OCI-LY1 (cell line): ENCODE data around the gene ANKDD1A.

Experiments
- H2AFZ ChIP-seq: fragments of 200-600 bp; sonication (generic), shearing (Covaris generic); 2 replicates; pipeline ENCODE4 v1.6.0; 2014; ENCODE audit warnings: antibody characterized with exemption, mild to moderate bottlenecking, low read length
- H3F3A ChIP-seq: fragments of 200-600 bp; sonication (generic), shearing (Covaris generic); 2 replicates; pipeline ENCODE4 v1.6.0; 2014; ENCODE audit warnings: mild to moderate bottlenecking, antibody characterized with exemption, low read length, moderate library complexity; ENCODE audit not compliant: insufficient read depth
- H3K27ac ChIP-seq: fragments of 200-600 bp; sonication (generic); 2 replicates; pipeline ENCODE4 v1.5.1; 2014; ENCODE audit warnings: low read length, mixed run types, mild to moderate bottlenecking, low read depth; ENCODE audit not compliant: poor library complexity, severe bottlenecking
- H3K27me3 ChIP-seq: fragments of 200-600 bp; sonication (generic); 2 replicates; pipeline ENCODE4 v1.6.0; 2014; ENCODE audit warnings: antibody characterized with exemption, mild to moderate bottlenecking, low read length, moderate library complexity; ENCODE audit not compliant: insufficient read depth
- H3K36me3 ChIP-seq: fragments of 200-600 bp; sonication (generic); 2 replicates; pipeline ENCODE4 v1.6.1; 2014; ENCODE audit warnings: mild to moderate bottlenecking, antibody characterized with exemption, low read length, moderate library complexity, mixed read lengths; ENCODE audit not compliant: insufficient read depth
- H3K4me1 ChIP-seq: fragments of 200-600 bp; sonication (generic); 2 replicates; pipeline ENCODE4 v1.5.1; 2014; ENCODE audit warnings: mild to moderate bottlenecking, low read length, moderate library complexity; ENCODE audit not compliant: insufficient read depth, severe bottlenecking
- H3K4me2 ChIP-seq: fragments of 200-600 bp; sonication (generic), shearing (Covaris generic); 2 replicates; pipeline ENCODE4 v1.6.1; 2014; ENCODE audit warnings: low read length
- H3K4me3 ChIP-seq: fragments of 200-600 bp; sonication (generic); 2 replicates; pipeline ENCODE4 v1.5.1; 2014; ENCODE audit warnings: low read length, low read depth, mild to moderate bottlenecking, mixed read lengths; ENCODE audit not compliant: poor library complexity, severe bottlenecking
- H3K79me2 ChIP-seq: fragments of 200-600 bp; shearing (Covaris generic); 2 replicates; pipeline ENCODE4 v1.6.1; 2016; ENCODE audit warnings: mixed run types, low read length, mixed read lengths; ENCODE audit not compliant: insufficient read depth
- H3K9ac ChIP-seq: fragments of 200-600 bp; sonication (generic), shearing (Covaris generic); 2 replicates; pipeline ENCODE4 v1.6.1; 2014; ENCODE audit warnings: mild to moderate bottlenecking, low read length, mixed read lengths
- H3K9me2 ChIP-seq: fragments of 200-600 bp; sonication (generic), shearing (Covaris generic); 2 replicates; pipeline ENCODE4 v1.6.1; 2014; ENCODE audit warnings: low read depth, mild to moderate bottlenecking, low read length, mixed read lengths
- H3K9me3 ChIP-seq: fragments of 200-600 bp; shearing (Covaris generic); 2 replicates; pipeline ENCODE4 v1.6.1; 2014; ENCODE audit warnings: low read length, mixed read lengths
- H4K20me1 ChIP-seq: fragments of 200-600 bp; sonication (generic), shearing (Covaris generic); 2 replicates; pipeline ENCODE4 v1.6.0; 2016; ENCODE audit warnings: mild to moderate bottlenecking, low read length; ENCODE audit not compliant: insufficient read depth
- EZH2 ChIP-seq: fragments of 200-600 bp; sonication (generic), shearing (Covaris generic); IDR thresholded peaks from 2 replicates; pipeline ENCODE4 v1.8.0; 2017; ENCODE audit warnings: borderline replicate concordance, mixed run types, mild to moderate bottlenecking, antibody characterized with exemption, low read length, moderate library complexity, mixed read lengths
- TF ChIP-seq, protein P1 (sequence below): fragments of 200-600 bp; sonication (generic), shearing (Covaris generic); IDR thresholded peaks from 2 replicates; pipeline ENCODE4 v1.5.1; 2017; ENCODE audit warnings: mild to moderate bottlenecking, antibody characterized with exemption, low read length, moderate library complexity, mixed read lengths

Gene ANKDD1A

DNA sequence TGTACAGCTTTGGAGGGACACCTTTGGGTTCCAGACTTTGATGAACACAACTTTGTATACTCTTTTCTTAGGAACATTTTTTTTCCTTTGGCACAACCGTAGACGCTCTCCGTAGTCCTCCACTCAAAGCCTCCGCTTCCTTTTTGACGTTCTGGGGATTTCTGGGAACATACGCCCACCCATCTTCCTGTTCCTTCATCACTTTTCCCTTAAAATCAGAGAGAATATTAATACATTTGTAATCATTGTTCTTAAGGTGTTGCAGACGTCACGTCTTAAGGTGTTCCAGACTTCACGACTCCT lies 78.4 kb downstream of the ANKDD1A start:
- peak overlapping the region; percentile 55; the same call in 1 of the 2 replicates for H3K9ac ChIP-seq
- H3K4me3 ChIP-seq = peak overlapping the region; percentile 89
- H3F3A ChIP-seq = no peaks in the 10 kb centered on the region
- no peaks in the 10 kb centered on the region for H4K20me1 ChIP-seq
- H3K79me2 ChIP-seq = peaks cover 13% of the 10 kb centered on the region
- TF ChIP-seq EZH2 = no peak
- TF ChIP-seq, protein P1, sequence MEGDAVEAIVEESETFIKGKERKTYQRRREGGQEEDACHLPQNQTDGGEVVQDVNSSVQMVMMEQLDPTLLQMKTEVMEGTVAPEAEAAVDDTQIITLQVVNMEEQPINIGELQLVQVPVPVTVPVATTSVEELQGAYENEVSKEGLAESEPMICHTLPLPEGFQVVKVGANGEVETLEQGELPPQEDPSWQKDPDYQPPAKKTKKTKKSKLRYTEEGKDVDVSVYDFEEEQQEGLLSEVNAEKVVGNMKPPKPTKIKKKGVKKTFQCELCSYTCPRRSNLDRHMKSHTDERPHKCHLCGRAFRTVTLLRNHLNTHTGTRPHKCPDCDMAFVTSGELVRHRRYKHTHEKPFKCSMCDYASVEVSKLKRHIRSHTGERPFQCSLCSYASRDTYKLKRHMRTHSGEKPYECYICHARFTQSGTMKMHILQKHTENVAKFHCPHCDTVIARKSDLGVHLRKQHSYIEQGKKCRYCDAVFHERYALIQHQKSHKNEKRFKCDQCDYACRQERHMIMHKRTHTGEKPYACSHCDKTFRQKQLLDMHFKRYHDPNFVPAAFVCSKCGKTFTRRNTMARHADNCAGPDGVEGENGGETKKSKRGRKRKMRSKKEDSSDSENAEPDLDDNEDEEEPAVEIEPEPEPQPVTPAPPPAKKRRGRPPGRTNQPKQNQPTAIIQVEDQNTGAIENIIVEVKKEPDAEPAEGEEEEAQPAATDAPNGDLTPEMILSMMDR = no peak
- H3K9me2 ChIP-seq = no peaks in the 10 kb centered on the region
- peaks cover 41% of the 10 kb centered on the region for H3K4me1 ChIP-seq
- no peaks in the 10 kb centered on the region for H3K27me3 ChIP-seq
- H3K27ac ChIP-seq = peak overlapping the region; percentile 48
- H3K9me3 ChIP-seq = no peaks in the 10 kb centered on the region
- 0 out of 2 replicates have a peak overlapping the region, but pooled peaks have one; percentile 64 for H2AFZ ChIP-seq
- H3K36me3 ChIP-seq = no peaks in the 10 kb centered on the region
- H3K4me2 ChIP-seq = peak overlapping the region; percentile 66

DNA sequence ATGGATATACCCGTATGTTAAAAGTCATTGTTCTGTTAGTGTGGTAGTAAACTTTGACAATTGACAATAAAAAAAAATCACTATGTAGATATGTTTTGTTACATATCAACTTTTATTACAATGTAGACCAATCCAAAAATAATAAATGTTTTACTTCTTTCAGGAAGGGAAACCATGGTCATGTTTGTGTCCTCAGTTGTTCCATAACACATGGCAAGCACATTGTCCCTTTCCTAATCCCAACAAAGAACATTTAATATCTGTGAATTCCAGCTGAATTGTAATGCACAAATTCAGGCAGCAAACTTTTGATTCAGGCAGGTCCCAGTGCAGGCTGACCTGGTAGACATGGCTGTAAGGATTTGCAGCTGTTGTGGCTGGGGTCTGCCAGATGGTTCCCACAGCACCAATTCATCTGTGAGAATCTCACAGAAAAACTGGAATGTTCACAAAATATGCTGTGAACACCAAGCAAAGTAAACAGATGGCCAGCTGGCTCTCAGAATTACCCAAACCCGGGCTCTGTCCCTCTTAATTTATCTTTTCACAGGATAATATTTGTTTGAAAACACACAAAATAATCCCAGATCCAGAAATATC lies 79.9 kb downstream of the ANKDD1A start:
- H3K9me3 ChIP-seq = no peaks in the 10 kb centered on the region
- H3K4me1 ChIP-seq = peaks cover 28% of the 10 kb centered on the region
- H3K36me3 ChIP-seq = no peaks in the 10 kb centered on the region
- no peaks in the 10 kb centered on the region for H3F3A ChIP-seq
- H3K27ac ChIP-seq = no peak overlapping the region
- no peaks in the 10 kb centered on the region for H4K20me1 ChIP-seq
- no peak for TF ChIP-seq EZH2
- TF ChIP-seq, protein P1 = no peak
- H3K4me3 ChIP-seq = no peak overlapping the region
- no peaks in the 10 kb centered on the region for H3K9me2 ChIP-seq
- H3K9ac ChIP-seq = no peak overlapping the region
- no peak overlapping the region for H3K4me2 ChIP-seq
- peaks cover 9% of the 10 kb centered on the region for H3K79me2 ChIP-seq
- no peak overlapping the region for H2AFZ ChIP-seq
- H3K27me3 ChIP-seq = no peaks in the 10 kb centered on the region

DNA sequence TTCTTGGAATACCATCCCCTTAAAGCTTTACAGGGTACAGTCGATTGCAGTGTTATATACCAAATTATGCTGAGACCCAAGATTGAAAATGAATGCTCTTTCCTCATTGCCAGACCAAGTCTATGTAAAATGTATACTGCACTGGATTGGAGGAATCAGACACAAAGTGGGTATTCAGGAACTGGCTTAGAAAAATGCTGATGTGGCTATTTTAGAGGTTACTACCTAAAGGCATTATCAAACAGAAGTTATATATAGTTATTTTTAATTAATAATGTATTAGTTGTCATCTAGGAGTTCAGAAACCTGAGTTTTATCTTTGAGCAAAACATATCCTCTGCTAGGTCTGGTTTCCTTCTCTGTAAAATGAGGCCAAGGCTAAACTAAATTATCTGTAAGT lies 81.6 kb downstream of the ANKDD1A start:
- Histone ChIP-seq H3K27ac (no peak overlapping the region), H2AFZ (no peak overlapping the region), H3K4me1 (peaks cover 12% of the 10 kb centered on the region), H3K4me2 (no peak overlapping the region), H3K27me3 (no peaks in the 10 kb centered on the region), H3K4me3 (no peak overlapping the region), H3K79me2 (peaks cover 3% of the 10 kb centered on the region; the same call in 1 of the 2 replicates), H3K9me3 (no peaks in the 10 kb centered on the region), H3F3A (no peaks in the 10 kb centered on the region), H3K9ac (no peak overlapping the region), H3K9me2 (no peaks in the 10 kb centered on the region), H4K20me1 (no peaks in the 10 kb centered on the region), H3K36me3 (no peaks in the 10 kb centered on the region)
- TF ChIP-seq, protein P1 = no peak
- TF ChIP-seq EZH2 = no peak
